Measurements from ENCODE around the gene PLP2.
A peak's percentile ranks its signal among the peaks of the same experiment; 100 is the strongest.

PLP2 gene

GRCh38 chrX:49186125-49187027 is 14.7 kb downstream of the PLP2 start, which contains the start of gene PRICKLE3:
TSS of gene PRICKLE3 (minus strand) at chrX:49186373. CDS start at chrX:49186297, 76 bp downstream.
- peak in 41 of 56 donors; percentile 1 to 73 (median 24) for DNase-seq

- no peak for DNase-seq
Observed at GRCh38 chrX:49187028-49187394, 15.3 kb downstream of the PLP2 start.

GRCh38 chrX:49187526-49187925 is 15.8 kb downstream of the PLP2 start:
- no peak for DNase-seq

GRCh38 chrX:49188468-49189076 is 16.9 kb downstream of the PLP2 start:
- no peak for DNase-seq

GRCh38 chrX:49189606-49190005 is 17.9 kb downstream of the PLP2 start:
- DNase-seq, result peak in 1 of 56 donors; percentile 1

- peak; percentile 33 to 99 (median 93) for DNase-seq
Observed at GRCh38 chrX:49190821-49191573, 19.3 kb downstream of the PLP2 start.

- peak in 3 of 56 donors; percentile 43 to 59 (median 49) for DNase-seq
Observed at GRCh38 chrX:49191574-49192011, 19.9 kb downstream of the PLP2 start.

GRCh38 chrX:49192722-49193328 is 21.1 kb downstream of the PLP2 start:
- DNase-seq, result peak in 8 of 56 donors; percentile 0 to 27 (median 4)

- DNase-seq, result peak in 14 of 56 donors; percentile 1 to 47 (median 27)
Observed at GRCh38 chrX:49193542-49193964, 21.9 kb downstream of the PLP2 start.

GRCh38 chrX:49197543-49198087 is 25.9 kb downstream of the PLP2 start:
- DNase-seq, result no peak

- peak in 1 of 56 donors; percentile 2 for DNase-seq
Observed at GRCh38 chrX:49198540-49199314, 27.0 kb downstream of the PLP2 start.

- DNase-seq, result peak in 1 of 56 donors; percentile 0
Observed at GRCh38 chrX:49199315-49199595, 27.6 kb downstream of the PLP2 start.

GRCh38 chrX:49199906-49200771 is 28.4 kb downstream of the PLP2 start, which contains the start of gene SYP:
TSS of gene SYP (minus strand) at chrX:49200193. CDS start at chrX:49200186, 7 bp downstream.
- DNase-seq, result peak in 55 of 56 donors; percentile 9 to 91 (median 76)

GRCh38 chrX:49202022-49202421 is 30.3 kb downstream of the PLP2 start:
- DNase-seq, result no peak

GRCh38 chrX:49203536-49203935 is 31.8 kb downstream of the PLP2 start:
- no peak for DNase-seq

GRCh38 chrX:49204017-49204416 is 32.3 kb downstream of the PLP2 start:
- DNase-seq, result no peak

- DNase-seq, result peak in 2 of 56 donors; percentile 0 to 1
Observed at GRCh38 chrX:49204709-49205108, 33.0 kb downstream of the PLP2 start.

GRCh38 chrX:49205443-49205842 is 33.7 kb downstream of the PLP2 start:
- DNase-seq, result no peak

GRCh38 chrX:49206543-49206942 is 34.8 kb downstream of the PLP2 start:
- no peak for DNase-seq
